WI38 (cell line): ENCODE data around the gene PAK6.

ENCODE experiments used
- H3K4me3 ChIP-seq: 2 replicates; pipeline ENCODE4 v1.5.1; 2011; ENCODE audit warnings: low read depth, mild to moderate bottlenecking, control low read depth, low read length
- CTCF ChIP-seq: IDR thresholded peaks from 2 replicates; pipeline ENCODE4 v1.5.1; 2012; ENCODE audit warnings: low read depth, mild to moderate bottlenecking, control low read depth, low read length

The PAK6 gene

DNA sequence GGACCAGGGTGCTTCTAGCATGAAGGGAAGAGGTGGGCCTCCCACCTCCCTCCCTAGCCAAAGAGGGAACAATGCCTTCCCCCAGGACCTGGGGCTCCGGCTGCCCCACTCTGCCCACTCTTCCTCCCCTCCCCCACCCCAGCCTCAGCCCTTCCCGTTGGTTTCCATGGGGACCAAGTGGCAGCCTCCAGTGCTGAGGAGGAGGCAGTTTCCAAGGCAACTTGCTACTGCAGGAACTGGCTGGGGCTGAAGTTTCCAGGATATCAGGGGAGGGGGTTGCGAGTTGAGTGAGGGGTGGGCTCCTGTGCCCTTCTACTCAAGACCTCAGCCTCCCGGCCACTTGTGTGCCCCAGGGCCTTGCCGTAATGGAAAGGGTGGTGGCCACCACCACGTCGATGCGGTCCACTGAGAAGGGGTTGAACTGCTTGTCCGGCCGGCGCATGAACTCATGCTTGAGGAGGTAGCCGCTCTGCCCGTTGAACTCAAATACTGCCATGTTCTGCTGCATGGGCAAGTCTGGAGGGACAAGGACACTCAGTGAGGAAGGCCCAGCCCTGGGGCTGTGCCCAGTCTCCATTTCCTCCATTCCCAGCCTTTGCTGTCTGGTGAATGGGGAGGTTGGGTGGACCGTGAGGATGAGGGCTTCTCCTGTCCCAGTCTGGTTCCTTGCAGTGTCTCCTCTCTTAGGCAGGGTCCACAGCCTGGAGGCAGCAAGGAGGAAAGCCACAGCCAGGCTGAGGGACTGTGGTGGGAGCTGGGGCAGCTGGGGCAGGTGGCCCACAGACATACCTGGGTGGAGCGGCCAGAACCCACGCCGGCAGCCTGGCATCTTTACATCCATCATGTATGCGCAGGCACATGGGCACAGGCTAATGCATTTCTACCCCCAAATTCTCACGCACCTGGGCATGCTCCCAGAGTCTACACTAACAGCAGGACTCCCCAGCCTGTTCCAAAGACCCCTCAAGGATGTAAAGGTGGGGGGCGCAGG lies 55.3 kb downstream of the PAK6 start:
- TF ChIP-seq CTCF: no peak

GRCh38 chr15:40295297-40295696 lies 56.4 kb downstream of the PAK6 start:
- no peak overlapping the region for H3K4me3 ChIP-seq
- TF ChIP-seq CTCF: no peak

More for the DNA sequence above, 55.3 kb downstream of the PAK6 start:
- H3K4me3 ChIP-seq: no peak overlapping the region

GRCh38 chr15:40295877-40296560 lies 57.2 kb downstream of the PAK6 start:
- TF ChIP-seq CTCF: no peak
- H3K4me3 ChIP-seq: no peak overlapping the region

- no peak for TF ChIP-seq CTCF
- no peak overlapping the region for H3K4me3 ChIP-seq
These were observed 57.8 kb downstream of the PAK6 start for GRCh38 chr15:40296561-40297230.

- TF ChIP-seq CTCF: no peak
- no peak overlapping the region for H3K4me3 ChIP-seq
These were observed 58.5 kb downstream of the PAK6 start for GRCh38 chr15:40297356-40297755.

DNA sequence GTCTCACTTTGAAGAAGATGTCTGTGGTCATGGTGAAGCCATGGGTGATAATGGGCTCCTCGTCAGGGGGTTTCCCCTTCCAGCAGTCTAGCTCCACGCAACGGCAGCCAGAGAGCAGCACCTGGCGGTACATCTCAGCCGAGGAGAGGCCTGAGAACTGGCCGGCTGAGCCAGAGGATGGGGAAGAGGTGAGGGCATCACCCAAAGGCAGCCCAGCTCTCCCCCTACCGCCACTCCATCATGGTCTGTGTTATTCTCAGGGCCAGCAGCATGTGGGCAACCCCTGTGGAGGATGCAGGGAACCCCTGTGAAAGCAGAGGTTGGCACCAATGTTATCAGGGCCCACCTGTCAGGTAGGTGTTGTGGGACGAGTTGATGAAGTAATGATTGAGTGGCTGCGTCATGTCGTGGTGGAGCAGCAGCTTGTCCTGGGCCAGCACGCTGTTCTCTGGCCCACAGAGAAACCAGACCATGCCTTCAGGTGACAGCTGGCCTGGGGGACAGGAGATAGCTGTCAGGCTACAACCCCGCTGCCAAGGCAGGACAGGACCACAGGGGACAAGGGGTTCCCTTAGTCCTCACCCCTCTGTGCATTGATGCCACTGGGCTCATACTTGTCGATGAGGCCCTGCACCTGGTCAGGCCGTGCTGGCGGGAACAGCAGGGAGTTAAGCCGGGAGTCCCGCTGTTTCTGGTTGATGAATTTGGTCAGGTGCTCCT lies 59.5 kb downstream of the PAK6 start:
- no peak for TF ChIP-seq CTCF
- no peak overlapping the region for H3K4me3 ChIP-seq
